Sigmoid colon (tissue), 4 donors: ENCODE measurements around the gene PRPF31.

Experiments
- POLR2A ChIP-seq, 2 donors: fragments of 450-650 bp; IDR thresholded peaks; one replicate each; pipeline ENCODE4 v1.6.1; 2016; ENCODE audit warnings: antibody characterized with exemption in 2 of 2, mild to moderate bottlenecking in 2 of 2, moderate library complexity in 2 of 2
- POLR2AphosphoS5 ChIP-seq, 4 donors: sonication (generic); formaldehyde crosslinking; IDR thresholded peaks; one replicate each; pipeline ENCODE4 v1.6.1; 2017; ENCODE audit warnings: antibody characterized with exemption in 4 of 4
- TF ChIP-seq, protein P1 (sequence below), 4 experiments: fragments of 450-650 bp in 3 of 4; fragments of 200-600 bp in 1 of 4; IDR thresholded peaks; one replicate each; pipeline ENCODE4 v1.5.1; 2016 to 2019; ENCODE audit warnings: antibody characterized with exemption in 4 of 4, mild to moderate bottlenecking in 3 of 4, moderate library complexity in 2 of 4

GRCh38 chr19:54155694-54156093 is 40.1 kb downstream of the PRPF31 start:
- TF ChIP-seq, protein P1, sequence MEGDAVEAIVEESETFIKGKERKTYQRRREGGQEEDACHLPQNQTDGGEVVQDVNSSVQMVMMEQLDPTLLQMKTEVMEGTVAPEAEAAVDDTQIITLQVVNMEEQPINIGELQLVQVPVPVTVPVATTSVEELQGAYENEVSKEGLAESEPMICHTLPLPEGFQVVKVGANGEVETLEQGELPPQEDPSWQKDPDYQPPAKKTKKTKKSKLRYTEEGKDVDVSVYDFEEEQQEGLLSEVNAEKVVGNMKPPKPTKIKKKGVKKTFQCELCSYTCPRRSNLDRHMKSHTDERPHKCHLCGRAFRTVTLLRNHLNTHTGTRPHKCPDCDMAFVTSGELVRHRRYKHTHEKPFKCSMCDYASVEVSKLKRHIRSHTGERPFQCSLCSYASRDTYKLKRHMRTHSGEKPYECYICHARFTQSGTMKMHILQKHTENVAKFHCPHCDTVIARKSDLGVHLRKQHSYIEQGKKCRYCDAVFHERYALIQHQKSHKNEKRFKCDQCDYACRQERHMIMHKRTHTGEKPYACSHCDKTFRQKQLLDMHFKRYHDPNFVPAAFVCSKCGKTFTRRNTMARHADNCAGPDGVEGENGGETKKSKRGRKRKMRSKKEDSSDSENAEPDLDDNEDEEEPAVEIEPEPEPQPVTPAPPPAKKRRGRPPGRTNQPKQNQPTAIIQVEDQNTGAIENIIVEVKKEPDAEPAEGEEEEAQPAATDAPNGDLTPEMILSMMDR (IDR thresholded peaks at IDR 0.05) = no peak
- no peak for TF ChIP-seq POLR2A (IDR thresholded peaks at IDR 0.05)
- TF ChIP-seq POLR2AphosphoS5 (IDR thresholded peaks at IDR 0.05) = no peak
